H1 (cell line): ENCODE data around the gene NKIRAS2. TPM values are rescaled to one million over a fixed set of nuclear protein-coding genes. Genes with fewer than 3 reads are reported as not detected.

Experiments used
- CTCF ChIA-PET: fragments of 300-600 bp; sonication (Branson Sonifier 250); formaldehyde crosslinking; loops from one replicate; lab custom pipeline; 2021; ENCODE audit not compliant: partially characterized antibody; lab: Charles Lee
- POLR2A ChIA-PET: fragments of 300-600 bp; sonication (Branson Sonifier 250); formaldehyde crosslinking; loops from one replicate; lab custom pipeline; 2021; ENCODE audit warnings: inconsistent platforms; ENCODE audit not compliant: partially characterized antibody; lab: Charles Lee
- DNase-seq, 2 experiments: peaks; one replicate each; pipeline versions ENCODE4 v3.0.0 to v3.0.0-alpha.2; 2010 to 2022; ENCODE audit warnings: low spot score in 2 of 2, low read depth in 1 of 2, mixed read lengths in 1 of 2
- FAIRE-seq: peaks from 2 replicates; lab custom pipeline; 2011; peaks lifted over from hg19 to GRCh38; lab: Jason Lieb, UNC
- H2AFZ ChIP-seq: 2 replicates; pipeline ENCODE4 v1.8.1; 2012; ENCODE audit warnings: low read length, inconsistent platforms
- H2AK5ac ChIP-seq: 2 replicates; pipeline ENCODE4 v1.6.1; 2013; ENCODE audit warnings: low read depth, low read length
- H2BK120ac ChIP-seq: replicated peaks from 2 replicates; pipeline ENCODE3; 2013; ENCODE audit warnings: low read depth, low read length, inconsistent platforms
- H2BK12ac ChIP-seq: 2 replicates; pipeline ENCODE4 v1.6.1; 2013; ENCODE audit warnings: low read depth, low read length
- H2BK15ac ChIP-seq: 2 replicates; pipeline ENCODE4 v1.6.1; 2013; ENCODE audit warnings: low read length
- H2BK20ac ChIP-seq: 2 replicates; pipeline ENCODE4 v1.6.1; 2013; ENCODE audit warnings: low read length
- H2BK5ac ChIP-seq: 2 replicates; pipeline ENCODE4 v1.6.1; 2013; ENCODE audit warnings: low read depth, low read length
- H3K14ac ChIP-seq: 2 replicates; pipeline ENCODE4 v1.6.1; 2013; ENCODE audit warnings: inconsistent platforms; ENCODE audit not compliant: insufficient read length
- H3K18ac ChIP-seq: 2 replicates; pipeline ENCODE4 v1.6.1; 2013; ENCODE audit warnings: low read length; ENCODE audit errors: extremely low read depth
- H3K23ac ChIP-seq: 2 replicates; pipeline ENCODE4 v1.6.1; 2013; ENCODE audit warnings: inconsistent platforms; ENCODE audit not compliant: insufficient read length
- H3K23me2 ChIP-seq: 2 replicates; pipeline ENCODE4 v1.6.1; 2013; ENCODE audit warnings: low read depth, low read length
- H3K27ac ChIP-seq: 2 replicates; pipeline ENCODE4 v1.6.1; 2011; ENCODE audit warnings: low read depth, low read length, inconsistent platforms
- H3K27me3 ChIP-seq, 4 experiments: replicated peaks in 1 of 4; 1 replicate in 1 of 4; 2 replicates in 3 of 4; pipeline versions ENCODE4 v1.6.1 to v1.8.1; 2011 to 2013; ENCODE audit warnings: low read length in 3 of 4, mild to moderate bottlenecking in 3 of 4, inconsistent platforms in 2 of 4, mixed read lengths in 2 of 4, moderate library complexity in 1 of 4; ENCODE audit not compliant: control insufficient read depth in 3 of 4, insufficient read depth in 3 of 4; ENCODE audit errors: extremely low read depth in 1 of 4
- H3K36me3 ChIP-seq, 4 experiments: 2 replicates each; pipeline versions ENCODE4 v1.6.1 to v1.8.1; 2011 to 2013; ENCODE audit warnings: mild to moderate bottlenecking in 4 of 4, low read length in 3 of 4, moderate library complexity in 2 of 4, control low read depth in 1 of 4, inconsistent platforms in 1 of 4; ENCODE audit not compliant: insufficient read depth in 4 of 4, control insufficient read depth in 2 of 4
- H3K4ac ChIP-seq: replicated peaks from 2 replicates; pipeline ENCODE3; 2013; ENCODE audit warnings: low read length, low read depth, mixed read lengths, inconsistent platforms; ENCODE audit not compliant: insufficient read length
- H3K4me1 ChIP-seq, 4 experiments: replicated peaks in 1 of 4; 1 replicate in 1 of 4; 2 replicates in 3 of 4; pipeline versions ENCODE4 v1.6.1 to v1.8.1; 2011 to 2013; ENCODE audit warnings: low read length in 3 of 4, inconsistent platforms in 2 of 4, mixed read lengths in 1 of 4; ENCODE audit not compliant: insufficient read depth in 4 of 4, control insufficient read depth in 3 of 4
- H3K4me2 ChIP-seq, 2 experiments: 2 replicates each; pipeline versions ENCODE4 v1.6.1 to v1.8.1; 2011 to 2013; ENCODE audit warnings: low read depth in 2 of 2, low read length in 2 of 2, control low read depth in 1 of 2, inconsistent platforms in 1 of 2, mild to moderate bottlenecking in 1 of 2; ENCODE audit not compliant: insufficient read depth in 1 of 2
- H3K4me3 ChIP-seq, 4 experiments: fragments of 200-600, 300-600 bp in 1 of 4; sonication (generic), shearing (Covaris generic), sonication (Bioruptor Twin) in 1 of 4; 2 replicates each; pipeline versions ENCODE4 v1.5.1 to v1.8.1; 2011 to 2016; ENCODE audit warnings: low read length in 4 of 4, low read depth in 3 of 4, control low read depth in 2 of 4, inconsistent platforms in 2 of 4, mild to moderate bottlenecking in 2 of 4, mixed read lengths in 1 of 4, moderate library complexity in 1 of 4; ENCODE audit not compliant: insufficient read depth in 2 of 4; ENCODE audit errors: extremely low read depth in 1 of 4
- H3K56ac ChIP-seq: replicated peaks from 2 replicates; pipeline ENCODE3; 2013; ENCODE audit warnings: low read depth, mild to moderate bottlenecking, mixed read lengths, low read length, inconsistent platforms; ENCODE audit not compliant: insufficient read length
- H3K79me1 ChIP-seq: 2 replicates; pipeline ENCODE4 v1.6.1; 2013; ENCODE audit warnings: low read depth, low read length, control low read depth
- H3K79me2 ChIP-seq, 2 experiments: 2 replicates each; pipeline versions ENCODE4 v1.6.1 to v1.8.1; 2012 to 2013; ENCODE audit warnings: low read length in 2 of 2, mild to moderate bottlenecking in 2 of 2, inconsistent platforms in 1 of 2; ENCODE audit not compliant: insufficient read depth in 2 of 2, control insufficient read depth in 1 of 2
- H3K9ac ChIP-seq, 4 experiments: replicated peaks in 1 of 4; 1 replicate in 1 of 4; 2 replicates in 3 of 4; pipeline versions ENCODE4 v1.6.1 to v1.8.1; 2011 to 2013; ENCODE audit warnings: low read depth in 3 of 4, low read length in 3 of 4, control low read depth in 2 of 4, mild to moderate bottlenecking in 2 of 4, moderate library complexity in 2 of 4, inconsistent platforms in 1 of 4; ENCODE audit errors: extremely low read depth in 1 of 4
- H3K9me3 ChIP-seq, 2 experiments: 2 replicates each; pipeline versions ENCODE4 v1.6.1 to v1.8.1; 2012 to 2013; ENCODE audit warnings: mild to moderate bottlenecking in 2 of 2, moderate library complexity in 2 of 2, control low read depth in 1 of 2, inconsistent platforms in 1 of 2, low read depth in 1 of 2, low read length in 1 of 2, mixed read lengths in 1 of 2; ENCODE audit not compliant: insufficient read depth in 2 of 2
- H4K20me1 ChIP-seq, 2 experiments: replicated peaks in 1 of 2; 2 replicates each; pipeline versions ENCODE3 to v1.8.1; 2011 to 2013; ENCODE audit warnings: inconsistent platforms in 2 of 2, low read length in 2 of 2, mild to moderate bottlenecking in 1 of 2; ENCODE audit not compliant: insufficient read depth in 2 of 2, control insufficient read depth in 1 of 2
- H4K5ac ChIP-seq: 2 replicates; pipeline ENCODE4 v1.6.1; 2013; ENCODE audit warnings: low read length, low read depth, mixed read lengths, inconsistent platforms; ENCODE audit not compliant: insufficient read length
- H4K8ac ChIP-seq: 2 replicates; pipeline ENCODE4 v1.8.0; 2013; ENCODE audit warnings: mild to moderate bottlenecking, moderate library complexity, low read length, inconsistent platforms; ENCODE audit not compliant: insufficient read depth; ENCODE audit errors: extremely low read depth
- H4K91ac ChIP-seq: replicated peaks from 2 replicates; pipeline ENCODE3; 2013; ENCODE audit warnings: low read length, mixed read lengths, inconsistent platforms; ENCODE audit not compliant: insufficient read length
- SUZ12 ChIP-seq: fragments of 200-600 bp; sonication (generic); IDR thresholded peaks from 2 replicates; pipeline ENCODE4 v1.6.1; 2012; ENCODE audit warnings: mild to moderate bottlenecking, inconsistent platforms, low read length, moderate library complexity, mixed read lengths
- TEAD4 ChIP-seq: IDR thresholded peaks from 2 replicates; pipeline ENCODE4 v1.6.1; 2012; ENCODE audit warnings: low read depth, low read length, inconsistent platforms, mixed read lengths
- WGBS, 2 experiments: shearing (Covaris generic) in 1 of 2; methylation state at CpG; one replicate each; pipeline versions ENCODE4 v1.1.6 to v1.1.7; 2013 to 2015; ENCODE audit warnings: low lambda C conversion rate in 2 of 2, mixed read lengths in 2 of 2, inconsistent platforms in 1 of 2, low coverage in 1 of 2, missing lambda C conversion rate in 1 of 2; ENCODE audit not compliant: insufficient replicate concordance in 2 of 2, insufficient coverage in 1 of 2, insufficient read length in 1 of 2; ENCODE audit errors: extremely low coverage in 1 of 2, missing lambda C conversion rate in 1 of 2; 5-methylcytosine and 5-hydroxymethylcytosine counted together
- polyA plus RNA-seq, 7 experiments: library from polyadenylated mRNA; depleted of rRNA in 3 of 7; stranded (reverse) in 5 of 7; unstranded in 2 of 7; fragments of >200 nt in 5 of 7; fragments of 200-250 nt in 2 of 7; gene quantifications; 1 replicate in 5 of 7; 2 replicates in 1 of 7; 4 replicates in 1 of 7; pipeline versions ENCODE4 v1.2.1 to v1.2.3, GENCODE V29; 2011 to 2013; ENCODE audit warnings: missing spikeins in 2 of 7, mixed read lengths in 2 of 7
- total RNA-seq: library from RNA; stranded (reverse); fragmentation: NEBNext Ultra II Directional; extraction: Animal tissue kit (Norgen Biotek cat#: 25700); gene quantifications from 2 replicates; pipeline ENCODE4 v1.2.1, GENCODE V29; 2021

NKIRAS2 gene
- total and polyA plus RNA-seq, 2 of the 8 experiments (the other 6 are each of a cell fraction or from before 2014, with no cell fraction given), result 34.5 to 51.1 TPM

DNA sequence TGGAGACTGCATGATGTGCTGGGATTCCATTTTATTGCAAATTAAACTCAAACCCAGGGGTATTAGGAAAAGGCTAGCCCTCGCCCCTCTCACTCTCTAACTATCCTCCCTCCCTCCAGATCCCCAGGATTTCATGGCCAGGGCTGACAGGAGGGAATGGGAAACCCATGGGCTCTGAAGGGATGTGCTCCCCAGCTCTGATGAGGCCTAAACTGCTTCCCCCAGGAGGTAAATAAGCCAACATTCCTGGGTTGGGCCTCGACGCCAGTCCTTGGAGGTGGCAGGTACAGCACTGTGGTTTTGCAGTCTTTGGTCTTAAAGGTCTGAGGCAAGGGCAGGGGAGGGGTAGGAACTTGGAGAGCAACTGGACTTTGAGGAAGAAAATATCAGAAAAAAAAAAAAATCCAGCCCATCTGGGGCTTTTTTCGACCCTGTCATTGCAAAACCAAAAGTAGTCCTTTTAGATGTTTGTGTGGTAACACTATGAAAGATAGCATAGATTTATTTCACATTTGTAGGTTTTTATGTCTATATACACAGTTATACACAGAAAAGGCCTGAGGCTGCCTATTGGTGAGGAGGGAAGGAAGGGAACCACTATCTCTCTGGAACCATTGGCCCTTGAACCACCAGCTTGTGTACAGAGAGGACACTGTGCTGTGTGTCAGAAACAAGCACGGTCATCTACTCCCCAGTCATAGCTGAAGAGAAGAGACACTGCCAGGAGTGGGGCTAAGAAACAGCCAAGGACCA is 18.5 kb downstream of the NKIRAS2 start:
- ChIA-PET POLR2A (interaction anchor here (0.6 to 3.4 kb wide), 5 partner anchors 9 to 564 kb away, joined by 3 to 21 read pairs (median 4); partner anchors contain the start of gene DNAJC7), CTCF (interaction anchor here (0.9 to 38.8 kb wide), 4 partner anchors 11 to 68 kb away, joined by 3 to 1084 read pairs (median 104); partner anchors contain the start of genes DHX58, HSPB9, KAT2A and ZNF385C)
- Histone ChIP-seq H2BK20ac (no peak overlapping the region), H2BK15ac (no peak overlapping the region), H4K8ac (no peak overlapping the region), H3K14ac (no peak overlapping the region), H2BK120ac (no peak overlapping the region), H4K5ac (no peak overlapping the region), H2BK5ac (no peak overlapping the region), H3K9me3 (no peaks in the 10 kb centered on the region), H3K18ac (no peak overlapping the region), H3K27ac (no peak overlapping the region), H4K91ac (no peak overlapping the region), H3K79me1 (no peaks in the 10 kb centered on the region), H3K23ac (no peak overlapping the region), H3K56ac (no peak overlapping the region), H2AK5ac (no peak overlapping the region), H3K79me2 (no peaks in the 10 kb centered on the region), H4K20me1 (no peaks in the 10 kb centered on the region), H2BK12ac (no peak overlapping the region; the same call in 1 of the 2 replicates), H3K4me1 (peaks cover 0 to 6% (median 2%) of the 10 kb centered on the region in 4 experiments; a peak in 1 of 7 replicates), H3K4me2 (no peak overlapping the region), H3K9ac (no peak overlapping the region), H3K4ac (no peak overlapping the region), H2AFZ (no peak overlapping the region), H3K4me3 (no peak overlapping the region), H3K36me3 (no peaks in the 10 kb centered on the region), H3K27me3 (no peaks in the 10 kb centered on the region), H3K23me2 (no peaks in the 10 kb centered on the region)
- WGBS, 2 experiments, result 80% methylated on average over 5 of the region's 5 CpGs; no CpG with 5 or more reads in 1 of the 2 experiments
- TF ChIP-seq TEAD4, result 0 out of 2 replicates have a peak, but pooled peaks have one; percentile 16
- no peak for TF ChIP-seq SUZ12
- DNase-seq (no peak), FAIRE-seq (no peak)
